GM21529 (cell line): ENCODE results near the gene FTL.

Experiments
- ATAC-seq: cut with Tn5 transposase; IDR thresholded peaks from one replicate; pipeline ENCODE4 v1.9.1; 2021; ENCODE audit not compliant: unreplicated experiment

Gene FTL

DNA sequence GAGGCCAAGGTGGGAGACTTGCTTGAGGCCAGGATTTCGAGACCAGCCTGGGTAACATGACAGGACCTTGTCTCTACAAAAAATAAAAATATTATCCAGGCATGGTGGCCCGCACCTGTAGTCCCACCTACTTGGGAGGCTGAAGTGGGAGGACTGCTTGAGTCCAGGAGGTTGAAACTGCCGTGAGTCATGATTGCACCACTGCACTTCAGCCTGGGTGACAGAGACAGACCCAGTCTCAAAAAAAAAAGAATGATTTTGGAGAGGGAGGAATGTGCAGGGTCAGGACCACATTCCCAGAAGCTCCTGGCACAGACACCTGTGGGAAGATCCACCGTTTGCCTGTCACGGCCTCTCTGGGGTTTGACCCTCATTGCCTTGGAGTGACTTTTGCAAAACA is 19.7 kb upstream of the FTL start:
- ATAC-seq = no peak

DNA sequence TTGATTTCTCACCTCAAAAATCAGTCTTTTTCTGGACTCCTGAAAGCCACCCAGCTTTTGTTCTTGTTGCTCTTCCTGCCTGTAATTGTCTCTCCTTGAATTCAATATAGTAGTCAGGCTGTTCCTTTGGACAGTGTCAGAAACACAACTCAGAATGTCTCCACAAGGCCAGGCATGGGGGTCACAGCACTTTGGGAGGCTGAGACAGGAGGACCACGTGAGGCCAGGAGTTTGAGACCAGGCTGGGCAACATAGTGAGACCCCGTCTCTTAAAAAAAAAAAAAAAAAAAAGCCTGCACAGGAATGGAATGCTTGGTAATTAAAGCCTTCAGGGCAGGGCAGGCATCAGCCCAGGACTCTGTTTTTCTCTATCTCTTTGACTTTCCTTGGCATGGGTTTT is 19.3 kb upstream of the FTL start:
- ATAC-seq = no peak

- ATAC-seq = no peak
Observed at GRCh38 chr19:48946463-48947257, 18.4 kb upstream of the FTL start.

DNA sequence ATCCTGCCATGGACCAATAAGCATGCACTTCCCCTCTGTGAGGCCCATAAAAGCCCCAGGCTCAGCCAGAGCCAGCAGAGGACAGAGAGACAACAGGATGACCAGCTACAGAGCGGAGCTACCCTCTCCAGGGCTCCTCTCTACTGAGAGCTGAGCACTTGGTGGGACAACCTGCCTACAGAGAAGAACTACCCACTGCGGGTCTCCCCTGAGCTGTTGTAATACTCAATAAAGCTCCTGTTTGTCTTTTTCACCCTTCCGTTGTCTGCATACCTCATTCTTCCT is 17.9 kb upstream of the FTL start:
- ATAC-seq = no peak

DNA sequence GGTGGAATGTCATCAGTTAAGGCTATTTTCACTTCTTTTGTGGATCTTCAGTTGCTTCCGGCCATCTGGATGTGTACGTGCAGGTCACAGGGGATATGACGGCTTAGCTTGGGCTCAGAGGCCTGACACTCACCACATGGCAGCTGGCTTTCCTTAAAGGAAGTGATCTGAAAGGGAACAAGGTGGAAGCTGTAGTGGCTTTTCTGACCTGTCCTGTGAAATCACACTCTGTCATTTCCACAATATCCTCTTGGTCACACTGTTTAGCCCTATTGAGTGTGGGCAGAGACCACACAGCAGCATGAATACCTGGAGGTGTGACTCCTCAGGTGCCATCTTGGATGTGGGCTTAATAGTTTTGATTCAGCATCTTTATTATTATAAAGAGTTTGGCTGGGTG is 14.9 kb upstream of the FTL start:
- no peak for ATAC-seq

- ATAC-seq = no peak
Observed at GRCh38 chr19:48950830-48951519, 14.1 kb upstream of the FTL start.

- no peak for ATAC-seq
Observed at GRCh38 chr19:48953141-48953540, 12.0 kb upstream of the FTL start.

- ATAC-seq = no peak
Observed at GRCh38 chr19:48953990-48954594, 11.0 kb upstream of the FTL start.

GRCh38 chr19:48954595-48955307 is 10.4 kb upstream of the FTL start, which contains the start of gene BAX:
BAX (plus strand) TSS chr19:48954875; CDS start chr19:48954929, 54 bp downstream.
- peak; percentile 82 for ATAC-seq

DNA sequence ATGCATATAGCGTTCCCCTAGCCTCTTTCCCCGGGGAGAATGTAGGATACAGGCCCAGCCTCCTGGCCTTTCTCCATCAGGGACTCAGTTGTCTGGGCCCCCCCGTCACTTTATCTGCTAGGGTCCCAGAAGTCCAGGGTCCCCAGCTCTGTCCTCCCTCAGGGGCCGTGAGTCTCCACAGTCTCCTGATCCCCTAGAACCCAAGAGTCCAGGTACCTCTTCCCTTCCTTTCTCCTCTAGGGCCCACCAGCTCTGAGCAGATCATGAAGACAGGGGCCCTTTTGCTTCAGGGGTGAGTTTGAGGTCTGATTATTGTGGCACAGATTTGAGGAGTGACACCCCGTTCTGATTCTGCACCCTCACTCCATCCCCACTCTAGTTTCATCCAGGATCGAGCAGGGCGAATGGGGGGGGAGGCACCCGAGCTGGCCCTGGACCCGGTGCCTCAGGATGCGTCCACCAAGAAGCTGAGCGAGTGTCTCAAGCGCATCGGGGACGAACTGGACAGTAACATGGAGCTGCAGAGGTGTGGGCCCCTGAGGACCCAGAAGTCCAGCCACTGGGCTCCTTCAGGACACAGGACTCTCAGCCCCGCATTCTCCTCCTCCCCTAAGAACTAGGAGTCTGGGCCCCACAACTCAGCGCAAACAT is 9.7 kb upstream of the FTL start:
- no peak for ATAC-seq

DNA sequence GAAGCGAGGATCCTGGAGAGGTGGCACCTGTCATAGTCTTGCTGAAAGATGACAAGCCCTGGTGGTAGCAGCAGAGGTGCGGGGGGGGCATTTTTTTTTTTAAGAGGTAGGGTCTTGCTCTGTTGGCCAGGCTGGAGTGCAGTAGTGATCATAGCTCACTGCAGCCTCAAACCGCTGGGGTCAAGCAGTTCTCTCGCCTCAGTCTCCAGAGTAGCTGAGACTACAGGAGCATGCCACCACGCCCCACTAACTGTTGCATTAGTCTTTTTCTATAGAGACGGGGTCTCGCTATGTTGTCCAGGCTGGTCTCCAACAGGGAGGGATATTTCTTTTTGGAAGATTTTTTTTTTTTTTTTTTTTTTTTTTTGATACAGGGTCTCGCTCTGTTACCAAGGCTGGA is 7.1 kb upstream of the FTL start:
- no peak for ATAC-seq

- ATAC-seq = no peak
Observed at GRCh38 chr19:48959341-48960239, 5.5 kb upstream of the FTL start.

DNA sequence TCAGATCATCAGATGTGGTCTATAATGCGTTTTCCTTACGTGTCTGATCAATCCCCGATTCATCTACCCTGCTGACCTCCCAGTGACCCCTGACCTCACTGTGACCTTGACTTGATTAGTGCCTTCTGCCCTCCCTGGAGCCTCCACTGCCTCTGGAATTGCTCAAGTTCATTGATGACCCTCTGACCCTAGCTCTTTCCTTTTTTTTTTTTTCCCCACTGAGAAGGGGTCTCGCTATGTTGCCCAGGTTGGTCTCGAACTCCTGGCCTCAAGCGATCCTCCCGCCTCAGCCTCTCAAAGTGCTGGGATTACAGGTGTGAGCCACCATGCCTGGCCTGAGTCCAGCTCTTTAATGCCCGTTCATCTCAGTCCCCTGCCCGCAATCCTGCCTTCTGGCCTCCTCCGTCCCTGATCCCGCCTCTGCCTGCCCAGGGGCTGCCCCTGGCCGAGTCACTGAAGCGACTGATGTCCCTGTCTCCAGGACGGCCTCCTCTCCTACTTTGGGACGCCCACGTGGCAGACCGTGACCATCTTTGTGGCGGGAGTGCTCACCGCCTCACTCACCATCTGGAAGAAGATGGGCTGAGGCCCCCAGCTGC is 4.0 kb upstream of the FTL start:
- no peak for ATAC-seq

DNA sequence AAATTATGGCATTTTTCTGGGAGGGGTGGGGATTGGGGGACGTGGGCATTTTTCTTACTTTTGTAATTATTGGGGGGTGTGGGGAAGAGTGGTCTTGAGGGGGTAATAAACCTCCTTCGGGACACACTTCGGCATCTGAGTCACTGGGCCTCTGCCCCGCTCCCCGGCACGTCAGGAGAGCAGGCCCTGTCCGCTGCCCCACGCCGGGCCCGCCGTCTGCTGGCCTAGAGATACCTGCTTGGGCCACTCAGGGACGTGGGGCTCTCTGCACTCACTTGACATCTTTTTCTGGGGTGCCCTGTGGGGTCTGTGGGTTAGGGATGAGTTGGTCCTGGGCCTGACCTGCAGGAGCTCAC is 3.5 kb upstream of the FTL start:
- no peak for ATAC-seq

GRCh38 chr19:48962029-48962848 is 2.9 kb upstream of the FTL start:
- peak; percentile 44 for ATAC-seq

GRCh38 chr19:48962849-48963165 is 2.3 kb upstream of the FTL start:
- ATAC-seq = no peak

DNA sequence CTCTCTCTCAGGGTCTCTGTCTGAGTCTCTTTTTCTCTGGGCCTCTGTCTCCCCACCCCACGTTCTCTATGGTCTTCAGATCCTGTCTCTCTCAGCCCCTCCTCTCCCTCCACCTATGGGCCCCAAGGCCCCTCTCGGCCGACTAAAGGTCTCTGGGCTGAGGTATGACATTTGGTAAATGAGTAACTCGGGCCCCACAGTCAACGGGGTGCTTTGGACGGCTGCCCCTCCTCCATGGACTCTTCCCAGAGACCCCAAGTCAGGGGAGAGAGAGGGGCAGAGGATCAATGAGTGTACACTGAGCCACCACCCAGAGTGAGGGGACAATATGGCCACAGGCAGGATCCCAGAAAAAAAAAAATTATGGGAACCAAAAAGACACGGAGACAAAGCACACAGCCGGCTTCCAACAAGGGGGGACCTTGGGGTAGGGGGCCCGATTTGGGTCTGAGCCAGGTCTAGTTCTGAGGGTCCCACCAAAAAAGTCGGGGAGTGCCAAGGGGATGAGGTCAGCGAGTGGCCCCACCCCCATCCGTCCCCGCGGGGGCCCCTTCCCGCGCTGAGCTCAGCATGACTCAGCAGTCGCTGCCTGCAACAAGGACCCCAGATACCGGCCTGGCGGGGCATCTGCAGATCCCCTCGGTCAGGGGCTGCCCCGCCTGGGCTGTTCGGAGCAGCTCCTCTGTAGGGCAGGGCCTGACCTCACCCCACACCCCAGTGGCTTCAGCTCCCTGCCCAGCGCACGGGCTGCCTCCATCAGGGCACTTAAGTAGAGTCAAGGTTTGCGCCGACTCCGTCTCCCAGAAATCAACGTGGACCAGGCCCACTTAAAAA is 1.5 kb upstream of the FTL start:
- no peak for ATAC-seq
